Islet of Langerhans (tissue), 1 donor: ENCODE results near the gene BOLA3.
"Not testable (repeated sequence)": the region's sequence is repeated elsewhere in the genome, so short reads cannot be mapped to it uniquely, and the experiment has no call there.

Experiments used
- FAIRE-seq: peaks from one replicate; lab custom pipeline; 2011; peaks lifted over from hg19 to GRCh38; lab: Jason Lieb, UNC

BOLA3 gene

DNA sequence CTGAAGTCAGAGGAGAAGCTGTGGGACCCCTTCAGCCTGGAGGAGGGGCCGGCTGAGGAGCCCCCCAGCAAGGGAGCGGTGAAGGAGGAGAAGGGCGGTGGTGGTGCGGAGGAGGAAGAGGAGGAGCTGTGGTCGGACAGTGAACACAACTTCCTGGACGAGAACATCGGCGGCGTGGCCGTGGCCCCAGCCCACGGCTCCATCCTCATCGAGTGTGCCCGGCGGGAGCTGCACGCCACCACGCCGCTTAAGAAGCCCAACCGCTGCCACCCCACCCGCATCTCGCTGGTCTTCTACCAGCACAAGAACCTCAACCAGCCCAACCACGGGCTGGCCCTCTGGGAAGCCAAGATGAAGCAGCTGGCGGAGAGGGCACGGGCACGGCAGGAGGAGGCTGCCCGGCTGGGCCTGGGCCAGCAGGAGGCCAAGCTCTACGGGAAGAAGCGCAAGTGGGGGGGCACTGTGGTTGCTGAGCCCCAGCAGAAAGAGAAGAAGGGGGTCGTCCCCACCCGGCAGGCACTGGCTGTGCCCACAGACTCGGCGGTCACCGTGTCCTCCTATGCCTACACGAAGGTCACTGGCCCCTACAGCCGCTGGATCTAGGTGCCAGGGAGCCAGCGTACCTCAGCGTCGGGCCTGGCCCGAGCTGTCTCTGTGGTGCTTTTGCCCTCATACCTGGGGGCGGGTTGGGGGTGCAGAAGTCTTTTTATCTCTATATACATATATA lies 46.0 kb downstream of the BOLA3 start:
- FAIRE-seq, result no peak

DNA sequence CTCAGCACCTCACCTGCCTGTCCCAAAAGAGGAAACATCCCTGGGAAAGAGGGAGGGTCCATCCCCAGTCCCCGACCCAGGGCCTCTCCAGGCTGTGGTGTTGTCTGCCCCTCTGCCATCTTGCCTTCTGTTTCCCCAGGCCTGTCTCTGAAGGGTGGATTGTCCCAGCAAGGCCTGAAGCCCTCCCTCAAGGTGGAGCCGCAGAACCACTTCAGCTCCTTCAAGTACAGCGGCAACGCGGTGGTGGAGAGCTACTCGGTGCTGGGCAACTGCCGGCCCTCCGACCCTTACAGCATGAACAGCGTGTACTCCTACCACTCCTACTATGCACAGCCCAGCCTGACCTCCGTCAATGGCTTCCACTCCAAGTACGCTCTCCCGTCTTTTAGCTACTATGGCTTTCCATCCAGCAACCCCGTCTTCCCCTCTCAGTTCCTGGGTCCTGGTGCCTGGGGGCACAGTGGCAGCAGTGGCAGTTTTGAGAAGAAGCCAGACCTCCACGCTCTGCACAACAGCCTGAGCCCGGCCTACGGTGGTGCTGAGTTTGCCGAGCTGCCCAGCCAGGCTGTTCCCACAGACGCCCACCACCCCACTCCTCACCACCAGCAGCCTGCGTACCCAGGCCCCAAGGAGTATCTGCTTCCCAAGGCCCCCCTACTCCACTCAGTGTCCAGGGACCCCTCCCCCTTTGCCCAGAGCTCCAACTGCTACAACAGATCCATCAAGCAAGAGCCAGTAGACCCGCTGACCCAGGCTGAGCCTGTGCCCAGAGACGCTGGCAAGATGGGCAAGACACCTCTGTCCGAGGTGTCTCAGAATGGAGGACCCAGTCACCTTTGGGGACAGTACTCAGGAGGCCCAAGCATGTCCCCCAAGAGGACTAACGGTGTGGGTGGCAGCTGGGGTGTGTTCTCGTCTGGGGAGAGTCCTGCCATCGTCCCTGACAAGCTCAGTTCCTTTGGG lies 47.2 kb downstream of the BOLA3 start:
- no peak for FAIRE-seq

DNA sequence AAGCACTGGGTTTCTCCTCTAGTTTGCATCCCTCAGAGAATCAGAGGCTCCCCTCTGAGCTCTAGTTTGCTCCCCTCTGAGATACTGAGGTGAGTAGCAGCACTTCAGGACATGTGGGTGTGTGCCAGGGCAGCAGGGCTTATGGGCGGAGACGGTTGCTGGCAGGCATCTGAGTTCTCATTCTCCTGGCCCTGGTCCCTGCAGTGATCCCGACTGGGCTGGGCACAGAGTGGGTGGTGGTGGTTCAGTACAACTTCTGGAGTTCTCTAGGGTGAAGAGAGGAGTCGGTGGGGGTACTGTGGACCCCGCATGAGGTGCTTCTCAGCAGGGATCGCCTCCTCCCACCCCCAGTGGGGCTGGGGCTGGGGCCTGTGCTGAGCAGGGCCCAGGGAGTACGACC lies 47.9 kb downstream of the BOLA3 start:
- no peak for FAIRE-seq

DNA sequence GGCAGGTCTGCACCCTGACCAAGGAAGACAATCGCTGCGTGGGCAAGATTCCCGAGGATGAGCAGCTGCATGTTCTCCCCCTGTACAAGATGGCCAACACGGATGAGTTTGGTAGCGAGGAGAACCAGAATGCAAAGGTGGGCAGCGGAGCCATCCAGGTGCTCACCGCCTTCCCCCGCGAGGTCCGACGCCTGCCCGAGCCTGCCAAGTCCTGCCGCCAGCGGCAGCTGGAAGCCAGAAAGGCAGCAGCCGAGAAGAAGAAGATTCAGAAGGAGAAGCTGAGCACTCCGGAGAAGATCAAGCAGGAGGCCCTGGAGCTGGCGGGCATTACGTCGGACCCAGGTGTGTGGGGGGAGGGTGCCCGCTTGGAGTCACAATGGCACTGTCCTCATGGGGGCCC lies 48.4 kb downstream of the BOLA3 start:
- FAIRE-seq, result no peak

DNA sequence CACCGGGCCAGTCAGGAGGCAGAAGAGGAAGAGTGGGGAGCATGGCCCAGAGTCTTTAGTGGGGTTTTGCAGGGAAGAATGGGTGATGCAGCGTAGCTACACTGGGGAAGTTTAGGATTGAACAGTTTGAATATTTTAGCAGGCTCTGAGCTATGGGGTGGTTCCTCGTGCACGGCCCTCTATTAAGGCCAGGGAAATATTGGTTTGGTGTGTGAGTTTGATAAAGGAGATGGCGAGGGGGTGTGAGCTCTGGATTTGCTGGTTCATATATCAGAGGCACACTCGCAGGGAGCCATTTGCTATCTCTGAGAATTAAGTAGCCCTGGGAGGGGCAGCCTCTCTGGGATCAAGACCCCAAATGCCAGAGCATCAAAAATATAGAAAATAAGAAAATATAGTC lies 50.1 kb downstream of the BOLA3 start:
- no peak for FAIRE-seq

DNA sequence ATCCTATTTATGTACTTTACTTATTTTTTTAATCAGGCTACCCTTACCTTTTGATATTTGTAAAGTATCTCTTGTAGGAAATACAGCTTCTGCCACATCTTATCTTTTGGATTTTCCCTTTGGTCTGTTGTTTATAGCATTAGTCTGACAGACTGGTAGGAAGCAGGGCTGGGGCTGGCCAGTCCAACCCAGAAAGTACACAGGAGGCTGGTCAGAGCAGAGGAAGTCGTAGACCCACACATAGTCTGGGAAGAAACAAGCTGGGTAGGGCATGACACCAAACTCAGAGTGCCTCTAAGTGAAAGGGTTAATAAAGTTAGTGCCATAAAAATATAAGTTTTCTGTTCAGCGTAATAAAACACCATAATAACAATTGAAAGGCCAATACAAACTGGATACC lies 51.7 kb downstream of the BOLA3 start:
- FAIRE-seq, result no peak

DNA sequence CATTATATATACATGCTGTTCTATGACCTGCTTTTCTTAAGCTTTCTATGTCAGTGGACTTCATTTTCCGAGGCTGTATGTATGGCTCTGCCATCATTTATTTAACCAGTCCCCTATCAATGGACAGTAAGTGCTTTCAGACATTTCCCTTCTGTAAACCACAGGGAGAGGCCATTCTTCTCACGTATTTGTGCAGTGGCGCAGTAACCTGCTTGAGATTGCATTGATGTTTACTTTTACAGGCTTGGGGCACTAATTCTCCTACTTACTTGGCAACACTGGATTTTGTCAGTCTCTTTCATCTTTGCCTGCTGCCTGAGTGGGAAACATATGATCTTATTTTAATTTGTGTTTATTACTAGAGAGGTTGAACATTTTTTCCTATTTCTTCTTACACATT lies 52.1 kb downstream of the BOLA3 start:
- no peak for FAIRE-seq

DNA sequence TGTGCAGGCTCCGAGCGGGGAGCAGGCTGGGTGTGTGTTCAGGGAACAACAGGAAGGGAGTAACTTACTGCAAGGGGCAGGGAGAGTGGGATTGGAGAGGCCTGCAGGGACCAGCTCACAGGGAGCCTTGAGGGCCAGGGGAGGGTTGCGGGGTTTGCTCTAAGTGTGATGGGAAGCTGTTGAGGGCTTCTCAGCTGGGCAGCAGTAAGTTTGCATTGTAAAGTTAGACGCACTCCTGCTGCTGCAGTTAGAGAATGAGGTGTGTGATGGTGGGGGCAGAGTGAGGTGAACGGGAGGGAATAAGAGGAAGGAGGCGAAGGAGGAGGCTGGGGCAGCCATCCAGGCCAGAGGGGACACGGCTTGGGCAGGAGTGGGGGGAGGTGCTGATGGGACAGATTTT lies 53.4 kb downstream of the BOLA3 start:
- no peak for FAIRE-seq

DNA sequence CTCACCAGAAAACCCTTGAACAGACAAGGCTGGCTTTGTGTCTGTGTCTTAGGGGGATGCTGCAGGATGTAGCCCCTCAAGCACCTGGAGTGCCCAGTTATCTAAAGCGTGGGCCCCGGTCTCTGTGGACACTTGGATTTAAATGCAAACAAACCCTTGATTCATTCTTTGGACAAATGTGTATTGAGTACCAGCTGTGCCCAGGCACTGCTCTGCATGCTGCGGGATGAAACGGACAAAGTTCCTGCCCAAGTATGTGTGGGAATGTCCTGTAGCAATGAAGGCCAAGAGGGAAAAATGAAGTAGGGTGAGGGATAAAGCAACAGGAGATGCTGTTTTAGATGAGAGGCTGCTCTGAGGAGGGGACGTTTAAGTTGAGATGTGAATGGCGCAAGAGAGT lies 53.9 kb downstream of the BOLA3 start:
- FAIRE-seq, result no peak

DNA sequence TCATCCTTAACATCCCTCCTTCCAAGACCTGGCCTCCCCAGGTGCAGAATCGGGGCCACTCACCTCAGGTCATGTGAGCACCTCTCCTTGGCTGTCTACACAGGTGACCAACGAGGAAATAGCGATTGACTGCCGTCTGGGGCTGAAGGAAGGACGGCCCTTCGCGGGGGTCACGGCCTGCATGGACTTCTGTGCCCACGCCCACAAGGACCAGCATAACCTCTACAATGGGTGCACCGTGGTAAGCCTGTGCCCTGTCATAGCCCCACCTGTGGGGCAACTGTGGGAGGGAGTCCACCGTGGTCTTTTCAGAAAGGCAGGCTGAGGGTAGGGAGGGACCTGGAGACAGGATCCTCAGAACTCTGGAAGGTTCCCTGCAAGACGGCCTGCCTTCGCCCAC lies 54.3 kb downstream of the BOLA3 start:
- no peak for FAIRE-seq

DNA sequence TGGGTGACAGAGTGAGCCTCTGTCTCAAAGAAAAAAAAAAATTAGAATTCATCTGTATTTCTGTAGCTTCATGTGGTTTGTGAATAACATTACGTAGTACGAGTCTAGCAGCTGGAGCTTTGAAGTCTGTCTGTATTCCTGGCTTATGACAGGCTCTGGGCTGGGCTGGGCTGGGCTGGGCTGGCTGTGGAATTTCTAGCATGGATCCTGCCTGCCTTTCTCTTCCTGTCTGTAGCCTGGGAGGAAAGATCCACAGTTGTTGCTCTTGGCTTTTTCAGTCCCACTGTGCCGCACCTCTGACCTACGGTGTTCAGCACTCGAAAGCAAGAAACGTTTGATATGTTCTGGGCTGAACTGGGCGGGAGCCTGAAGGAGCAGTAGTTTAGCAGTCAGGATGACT lies 55.4 kb downstream of the BOLA3 start:
- FAIRE-seq, result no peak

DNA sequence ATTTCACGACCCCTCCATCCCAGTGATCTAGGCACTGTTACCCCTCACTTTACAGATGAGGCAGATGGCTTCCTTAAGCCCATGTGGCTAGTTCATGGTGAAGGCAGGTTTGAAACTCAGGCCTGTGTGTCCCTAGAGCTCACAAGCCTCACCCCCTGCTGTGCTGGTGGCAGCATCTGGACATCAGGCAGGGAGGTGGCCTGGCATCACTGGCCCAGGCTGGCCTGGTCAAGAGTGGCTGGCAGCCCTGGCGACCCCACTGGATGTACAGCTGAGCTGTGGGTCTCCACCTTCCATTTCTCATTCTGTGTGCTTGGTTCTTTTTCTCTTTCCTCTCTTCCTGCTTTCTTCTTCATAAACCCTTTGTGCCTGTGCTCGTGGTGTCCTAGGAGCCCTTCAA lies 56.3 kb downstream of the BOLA3 start:
- no peak for FAIRE-seq

DNA sequence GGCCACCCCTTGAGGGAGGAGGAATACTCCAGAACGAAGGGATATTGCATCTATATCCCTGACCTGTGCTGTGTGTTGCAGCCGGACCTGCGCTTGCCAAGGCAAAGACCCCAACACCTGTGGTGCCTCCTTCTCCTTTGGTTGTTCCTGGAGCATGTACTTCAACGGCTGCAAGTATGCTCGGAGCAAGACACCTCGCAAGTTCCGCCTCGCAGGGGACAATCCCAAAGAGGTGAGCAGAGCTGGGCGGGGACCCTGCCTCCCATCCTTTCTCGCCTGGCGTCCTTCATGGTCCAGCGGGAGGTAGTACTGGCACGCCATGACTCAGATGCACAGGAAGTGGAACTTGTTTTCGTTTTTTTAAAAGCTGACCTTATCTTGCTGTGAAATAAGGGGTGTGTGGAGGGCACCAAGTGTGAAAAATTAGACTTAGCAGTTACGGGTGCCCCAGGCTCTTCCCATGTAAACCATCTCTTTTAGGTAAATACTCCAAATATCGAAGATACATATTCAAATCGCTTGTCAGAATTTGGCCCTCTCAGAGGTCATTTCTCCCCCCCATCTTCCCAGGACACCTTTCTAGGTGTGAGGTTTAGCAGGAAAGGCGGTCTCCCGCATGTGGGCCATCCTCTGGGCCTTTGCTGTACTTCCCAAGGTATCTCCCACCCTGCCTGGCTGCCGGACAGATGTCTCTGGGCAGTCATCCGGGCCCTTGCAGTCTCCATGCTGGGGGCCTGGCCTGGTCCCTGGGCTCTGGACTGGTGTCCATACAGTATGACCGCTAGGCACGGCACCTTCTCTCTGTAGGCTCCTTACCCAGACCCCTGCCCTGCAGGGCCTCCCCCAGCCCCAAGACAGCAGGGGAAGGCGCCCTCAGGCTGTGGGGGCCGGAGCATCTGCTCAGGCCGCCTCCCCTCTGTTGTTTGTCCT lies 57.6 kb downstream of the BOLA3 start:
- no peak for FAIRE-seq

DNA sequence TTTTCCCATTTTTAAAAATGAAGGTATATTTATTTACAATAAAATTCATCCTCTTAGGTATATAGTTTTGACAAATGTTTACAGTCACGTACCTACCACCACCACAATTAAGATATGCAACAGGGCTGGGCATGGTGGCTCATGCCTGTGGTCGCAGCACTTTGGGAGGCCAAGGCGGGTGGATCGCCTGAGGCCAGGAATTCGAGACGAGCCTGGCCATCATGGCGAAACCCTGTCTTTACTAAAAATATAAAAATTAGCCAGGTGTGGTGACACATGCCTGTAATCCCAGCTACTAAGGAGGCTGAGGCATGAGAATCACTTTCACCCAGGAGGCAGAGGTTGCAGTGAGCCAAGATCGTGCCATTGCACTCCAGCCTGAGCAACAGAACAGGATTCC lies 59.0 kb downstream of the BOLA3 start:
- FAIRE-seq, result not testable (repeated sequence)

DNA sequence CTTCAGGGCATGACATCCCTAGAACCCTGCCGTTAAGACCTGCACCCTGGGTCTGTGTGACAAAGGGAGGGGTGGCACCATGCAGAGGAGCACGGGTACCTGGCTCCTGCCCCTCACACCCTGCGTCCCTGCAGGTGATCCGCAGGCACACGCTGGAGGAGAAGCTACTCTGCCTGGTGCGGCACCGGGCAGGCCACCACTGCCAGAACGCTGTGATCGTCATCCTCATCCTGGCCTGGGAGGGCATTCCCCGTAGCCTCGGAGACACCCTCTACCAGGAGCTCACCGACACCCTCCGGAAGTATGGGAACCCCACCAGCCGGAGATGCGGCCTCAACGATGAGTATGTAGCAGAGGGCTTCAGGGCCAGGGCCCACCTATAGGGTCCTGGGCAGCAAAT lies 60.0 kb downstream of the BOLA3 start:
- no peak for FAIRE-seq

DNA sequence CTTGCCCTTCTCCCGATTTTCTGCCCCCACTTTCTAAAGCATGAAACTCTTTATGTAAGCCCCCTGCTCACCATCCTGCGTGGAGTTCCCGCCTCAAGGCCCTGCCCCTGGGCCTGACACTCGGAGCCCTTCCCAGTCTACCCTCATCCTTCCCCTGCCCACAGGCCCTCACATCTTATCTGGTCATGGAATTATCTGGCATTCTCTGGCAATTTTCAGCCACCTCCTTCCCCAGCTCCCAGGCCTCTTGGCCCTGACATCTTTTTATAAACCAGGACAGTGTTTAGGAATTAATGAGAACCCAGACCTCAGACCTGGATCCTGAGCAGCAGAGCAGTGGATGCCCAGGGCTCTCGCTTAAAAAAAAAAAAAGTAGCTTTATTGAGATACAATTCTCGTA lies 61.7 kb downstream of the BOLA3 start:
- no peak for FAIRE-seq
